GM23338 (cell line): ENCODE results near the gene OR10A2. TPM values are rescaled to one million over a fixed set of nuclear protein-coding genes. Genes with fewer than 3 reads are reported as not detected.

Experiments
- ATAC-seq: fragments of 200-7000 bp; cut with Tn5 transposase; 3 replicates; pipeline ENCODE4 v1.9.1; 2020
- DNase-seq: peaks from one replicate; pipeline ENCODE4 v3.0.0-alpha.2; 2015; ENCODE audit warnings: low spot score
- H2AFZ ChIP-seq: fragments of 200-600 bp; sonication (generic); 2 replicates; pipeline ENCODE4 v1.8.0; 2016; ENCODE audit warnings: antibody characterized with exemption, mild to moderate bottlenecking, moderate library complexity
- H3F3A ChIP-seq: fragments of 200-600 bp; sonication (generic); replicated peaks from 2 replicates; pipeline ENCODE4 v1.8.0; 2017; ENCODE audit warnings: antibody characterized with exemption, mixed run types, low read depth
- H3K27ac ChIP-seq: fragments of 200-600 bp; sonication (generic); 2 replicates; pipeline ENCODE4 v1.6.1; 2016; ENCODE audit warnings: low read depth
- H3K27me3 ChIP-seq: fragments of 200-600 bp; sonication (generic); 2 replicates; pipeline ENCODE4 v1.8.0; 2016; ENCODE audit warnings: mild to moderate bottlenecking, mixed run types, moderate library complexity; ENCODE audit not compliant: insufficient read depth
- H3K36me3 ChIP-seq: fragments of 200-600 bp; sonication (generic); 2 replicates; pipeline ENCODE4 v1.8.0; 2016; ENCODE audit warnings: mild to moderate bottlenecking; ENCODE audit not compliant: insufficient read depth
- H3K4me1 ChIP-seq: fragments of 200-600 bp; sonication (generic); 2 replicates; pipeline ENCODE4 v1.8.0; 2016; ENCODE audit warnings: mild to moderate bottlenecking, moderate library complexity; ENCODE audit not compliant: insufficient read depth
- H3K4me2 ChIP-seq: fragments of 200-600 bp; sonication (generic); 2 replicates; pipeline ENCODE4 v1.7.1; 2017; ENCODE audit warnings: mixed run types
- H3K4me3 ChIP-seq: fragments of 200-600 bp; sonication (generic); 2 replicates; pipeline ENCODE4 v1.6.1; 2016; ENCODE audit warnings: mixed run types
- H3K79me2 ChIP-seq: fragments of 200-600 bp; sonication (generic); replicated peaks from 2 replicates; pipeline ENCODE4 v1.8.0; 2017; ENCODE audit warnings: mild to moderate bottlenecking; ENCODE audit not compliant: insufficient read depth
- H3K9me2 ChIP-seq: fragments of 200-600 bp; sonication (generic); 2 replicates; pipeline ENCODE4 v1.8.0; 2017; ENCODE audit not compliant: insufficient read depth
- H4K20me1 ChIP-seq: fragments of 200-600 bp; sonication (generic); replicated peaks from 2 replicates; pipeline ENCODE4 v1.8.0; 2017; ENCODE audit warnings: mild to moderate bottlenecking; ENCODE audit not compliant: insufficient read depth
- H3K27ac Mint-ChIP-seq: 2 replicates; pipeline ENCODE4 v1.8.0; 2020; ENCODE audit warnings: inconsistent platforms, mild to moderate bottlenecking, moderate library complexity, mixed read lengths
- H3K27me3 Mint-ChIP-seq: 3 replicates; pipeline ENCODE4 v1.8.0; 2022; ENCODE audit warnings: low read depth, mild to moderate bottlenecking, moderate library complexity, mixed read lengths, inconsistent platforms; ENCODE audit not compliant: insufficient read depth, poor library complexity
- H3K36me3 Mint-ChIP-seq: 3 replicates; pipeline ENCODE4 v1.8.0; 2021; ENCODE audit warnings: low read depth, mild to moderate bottlenecking, inconsistent platforms, moderate library complexity, mixed read lengths
- H3K4me1 Mint-ChIP-seq: 3 replicates; pipeline ENCODE4 v1.8.0; 2020; ENCODE audit warnings: mild to moderate bottlenecking, inconsistent platforms, mixed read lengths
- H3K4me3 Mint-ChIP-seq: 3 replicates; pipeline ENCODE4 v1.8.0; 2021; ENCODE audit warnings: moderate library complexity, mild to moderate bottlenecking, inconsistent platforms, mixed read lengths
- H3K9me3 Mint-ChIP-seq: 3 replicates; pipeline ENCODE4 v1.8.0; 2020; ENCODE audit warnings: moderate library complexity, mild to moderate bottlenecking, inconsistent platforms, mixed read lengths
- CREB1 ChIP-seq: fragments of 250-450 bp; sonication (Bioruptor Pico); IDR thresholded peaks from 2 replicates; pipeline ENCODE4 v1.5.0; 2020; ENCODE audit warnings: low read depth, mild to moderate bottlenecking, moderate library complexity
- CTCF ChIP-seq, 2 experiments: fragments of 200-600 bp in 1 of 2; sonication (generic) in 1 of 2; conservative IDR thresholded peaks; 2 replicates each; pipeline versions ENCODE4 v1.5.1 to v1.6.1; 2016 to 2017; ENCODE audit warnings: antibody characterized with exemption in 2 of 2, low read depth in 2 of 2, mild to moderate bottlenecking in 2 of 2, moderate library complexity in 1 of 2
- EZH2 ChIP-seq: fragments of 200-600 bp; sonication (generic); IDR thresholded peaks from one replicate; pipeline ENCODE4 v1.8.0; 2017; ENCODE audit warnings: antibody characterized with exemption, mild to moderate bottlenecking, low read depth; ENCODE audit not compliant: unreplicated experiment
- EZH2phosphoT487 ChIP-seq: fragments of 200-600 bp; sonication (generic); IDR thresholded peaks from one replicate; pipeline ENCODE4 v1.8.1; 2018; ENCODE audit warnings: antibody characterized with exemption; ENCODE audit not compliant: unreplicated experiment
- JUNB ChIP-seq: IDR thresholded peaks from one replicate; pipeline ENCODE4 v1.6.1; 2016; ENCODE audit warnings: antibody characterized with exemption; ENCODE audit not compliant: unreplicated experiment
- NANOG ChIP-seq: IDR thresholded peaks from 2 replicates; pipeline ENCODE4 v1.6.1; 2016; ENCODE audit warnings: antibody characterized with exemption, borderline replicate concordance
- POLR2AphosphoS5 ChIP-seq: IDR thresholded peaks from 2 replicates; pipeline ENCODE4 v1.6.1; 2016; ENCODE audit warnings: antibody characterized with exemption, low read depth
- REST ChIP-seq: IDR thresholded peaks from one replicate; pipeline ENCODE4 v1.6.1; 2018; ENCODE audit warnings: antibody characterized with exemption; ENCODE audit not compliant: unreplicated experiment
- STAT1 ChIP-seq: IDR thresholded peaks from one replicate; pipeline ENCODE4 v1.6.1; 2016; ENCODE audit warnings: antibody characterized with exemption; ENCODE audit not compliant: unreplicated experiment
- ZNF114 ChIP-seq: fragments of 250-450 bp; sonication (Bioruptor Pico); IDR thresholded peaks from 2 replicates; pipeline ENCODE4 v1.5.0; 2020; ENCODE audit warnings: mild to moderate bottlenecking, moderate library complexity
- ZNF331 ChIP-seq: fragments of 250-450 bp; sonication (Bioruptor Pico); IDR thresholded peaks from 2 replicates; pipeline ENCODE4 v1.5.0; 2020; ENCODE audit warnings: low read depth, mild to moderate bottlenecking, moderate library complexity
- ZNF462 ChIP-seq: fragments of 250-450 bp; sonication (Bioruptor Pico); IDR thresholded peaks from 2 replicates; pipeline ENCODE4 v1.5.0; 2020; ENCODE audit warnings: mild to moderate bottlenecking, moderate library complexity
- polyA plus RNA-seq: library from polyadenylated mRNA; unstranded; fragments of >200 nt; fragmentation: Nextera tagmentation; extraction: Ambion mirVana; gene quantifications from 2 replicates; pipeline ENCODE4 v1.2.1, GENCODE V29; 2016
- total RNA-seq: library from RNA; depleted of rRNA; stranded (reverse); fragments of >200 nt; shearing (Covaris generic); gene quantifications from 2 replicates; pipeline ENCODE4 v1.2.3, GENCODE V29; 2014
- TF ChIP-seq, protein P1 (sequence below): IDR thresholded peaks from 2 replicates; pipeline ENCODE4 v1.6.1; 2016; ENCODE audit warnings: antibody characterized with exemption

The OR10A2 gene
- total and polyA plus RNA-seq, 2 experiments from 2014 or later: 0.27 TPM; not detected in 1

- ATAC-seq: no peak
- no peak for DNase-seq
- TF ChIP-seq CREB1 (CRISPR knock-in tag): no peak
- no peak for TF ChIP-seq POLR2AphosphoS5
- no peak for TF ChIP-seq CTCF (conservative IDR thresholded peaks at IDR 0.05; ENCODE audit: low read depth in 2 of 2)
- no peak for TF ChIP-seq REST
- TF ChIP-seq JUNB: no peak
- no peak for TF ChIP-seq NANOG
- TF ChIP-seq ZNF331 (CRISPR knock-in tag): no peak
- TF ChIP-seq, protein P1, sequence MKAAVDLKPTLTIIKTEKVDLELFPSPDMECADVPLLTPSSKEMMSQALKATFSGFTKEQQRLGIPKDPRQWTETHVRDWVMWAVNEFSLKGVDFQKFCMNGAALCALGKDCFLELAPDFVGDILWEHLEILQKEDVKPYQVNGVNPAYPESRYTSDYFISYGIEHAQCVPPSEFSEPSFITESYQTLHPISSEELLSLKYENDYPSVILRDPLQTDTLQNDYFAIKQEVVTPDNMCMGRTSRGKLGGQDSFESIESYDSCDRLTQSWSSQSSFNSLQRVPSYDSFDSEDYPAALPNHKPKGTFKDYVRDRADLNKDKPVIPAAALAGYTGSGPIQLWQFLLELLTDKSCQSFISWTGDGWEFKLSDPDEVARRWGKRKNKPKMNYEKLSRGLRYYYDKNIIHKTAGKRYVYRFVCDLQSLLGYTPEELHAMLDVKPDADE: no peak
- no peak for TF ChIP-seq ZNF114 (CRISPR knock-in tag)
- TF ChIP-seq STAT1: no peak
- no peak for TF ChIP-seq EZH2phosphoT487
- TF ChIP-seq ZNF462: no peak
- TF ChIP-seq EZH2: no peak
- Histone ChIP-seq H4K20me1 (no peaks in the 10 kb centered on the region), H3K4me3 (no peak overlapping the region), H3K27ac (no peak overlapping the region), H3K36me3 (no peaks in the 10 kb centered on the region), H3K4me1 (no peaks in the 10 kb centered on the region; the same call in 1 of the 2 replicates), H3K27me3 (no peaks in the 10 kb centered on the region), H3F3A (no peaks in the 10 kb centered on the region), H3K79me2 (no peaks in the 10 kb centered on the region), H2AFZ (no peak overlapping the region), H3K4me2 (no peak overlapping the region), H3K9me2 (0 out of 2 replicates have a peak, but pooled peaks cover 5% of the 10 kb centered on the region)
- Mint-ChIP-seq H3K9me3 (no peaks in the 10 kb centered on the region), H3K27ac (no peak overlapping the region), H3K4me3 (no peak overlapping the region), H3K36me3 (no peaks in the 10 kb centered on the region), H3K27me3 (no peaks in the 10 kb centered on the region), H3K4me1 (0 out of 3 replicates have a peak, but pooled peaks cover 2% of the 10 kb centered on the region)
Measured at GRCh38 chr11:6828103-6828502, 34.8 kb upstream of the OR10A2 start.
